HFF-Myc (cell line): ENCODE results near the gene PDS5B.

Experiments used
- DNase-seq: peaks from one replicate; pipeline ENCODE4 v3.0.0-alpha.2; 2011; ENCODE audit warnings: low read depth; ENCODE audit errors: extremely low read depth
- H3K4me3 ChIP-seq: replicated peaks from 2 replicates; pipeline ENCODE4 v1.5.1; 2011; ENCODE audit warnings: low read depth, mild to moderate bottlenecking, control low read depth, low read length
- TF ChIP-seq, protein P1 (sequence below): IDR thresholded peaks from 2 replicates; pipeline ENCODE4 v1.5.1; 2012; ENCODE audit warnings: mild to moderate bottlenecking, low read depth, low read length, control low read depth; ENCODE audit errors: missing control alignments

The PDS5B gene

DNA sequence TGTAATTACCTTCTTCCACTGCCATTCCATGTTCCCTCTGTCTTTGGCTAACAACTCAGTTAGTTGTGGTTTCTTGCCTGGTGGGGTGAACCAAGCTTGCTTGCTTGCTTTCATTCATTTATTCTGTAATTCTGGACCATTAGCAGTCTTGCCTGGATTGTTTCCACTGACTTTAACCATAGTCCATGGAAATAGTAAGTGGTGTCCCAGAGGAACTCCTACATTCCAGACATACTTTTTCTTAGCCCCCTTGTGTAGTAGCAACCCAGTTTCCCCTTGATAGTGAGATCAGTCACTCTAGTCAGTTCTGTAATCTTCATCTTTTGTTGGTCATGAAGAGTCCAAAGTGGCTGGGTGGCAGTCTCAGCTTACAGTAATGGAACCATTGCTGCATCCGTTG lies 23.2 kb downstream of the PDS5B start:
- TF ChIP-seq, protein P1, sequence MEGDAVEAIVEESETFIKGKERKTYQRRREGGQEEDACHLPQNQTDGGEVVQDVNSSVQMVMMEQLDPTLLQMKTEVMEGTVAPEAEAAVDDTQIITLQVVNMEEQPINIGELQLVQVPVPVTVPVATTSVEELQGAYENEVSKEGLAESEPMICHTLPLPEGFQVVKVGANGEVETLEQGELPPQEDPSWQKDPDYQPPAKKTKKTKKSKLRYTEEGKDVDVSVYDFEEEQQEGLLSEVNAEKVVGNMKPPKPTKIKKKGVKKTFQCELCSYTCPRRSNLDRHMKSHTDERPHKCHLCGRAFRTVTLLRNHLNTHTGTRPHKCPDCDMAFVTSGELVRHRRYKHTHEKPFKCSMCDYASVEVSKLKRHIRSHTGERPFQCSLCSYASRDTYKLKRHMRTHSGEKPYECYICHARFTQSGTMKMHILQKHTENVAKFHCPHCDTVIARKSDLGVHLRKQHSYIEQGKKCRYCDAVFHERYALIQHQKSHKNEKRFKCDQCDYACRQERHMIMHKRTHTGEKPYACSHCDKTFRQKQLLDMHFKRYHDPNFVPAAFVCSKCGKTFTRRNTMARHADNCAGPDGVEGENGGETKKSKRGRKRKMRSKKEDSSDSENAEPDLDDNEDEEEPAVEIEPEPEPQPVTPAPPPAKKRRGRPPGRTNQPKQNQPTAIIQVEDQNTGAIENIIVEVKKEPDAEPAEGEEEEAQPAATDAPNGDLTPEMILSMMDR: no peak
- H3K4me3 ChIP-seq: no peak overlapping the region
- DNase-seq: no peak

DNA sequence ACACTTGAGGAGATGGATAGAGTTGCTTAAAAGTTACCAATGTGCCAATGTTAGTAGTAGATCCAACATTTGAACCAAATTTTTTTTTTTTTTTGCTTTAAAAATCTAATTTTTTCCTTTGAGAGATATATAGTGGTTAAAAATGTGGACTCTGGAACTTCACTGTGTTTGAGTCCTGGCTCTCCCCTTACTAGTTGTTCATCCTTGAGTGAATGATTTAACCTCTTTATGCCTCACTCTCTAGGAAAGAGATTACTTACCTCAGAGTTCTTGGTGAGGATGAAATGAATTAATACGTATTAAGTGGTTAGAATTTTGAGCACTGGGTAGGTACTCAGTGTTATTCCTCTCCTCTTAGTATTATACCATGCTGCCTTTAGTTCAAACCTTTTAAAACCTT lies 24.3 kb downstream of the PDS5B start:
- TF ChIP-seq, protein P1: no peak
- no peak for DNase-seq
- H3K4me3 ChIP-seq: no peak overlapping the region

DNA sequence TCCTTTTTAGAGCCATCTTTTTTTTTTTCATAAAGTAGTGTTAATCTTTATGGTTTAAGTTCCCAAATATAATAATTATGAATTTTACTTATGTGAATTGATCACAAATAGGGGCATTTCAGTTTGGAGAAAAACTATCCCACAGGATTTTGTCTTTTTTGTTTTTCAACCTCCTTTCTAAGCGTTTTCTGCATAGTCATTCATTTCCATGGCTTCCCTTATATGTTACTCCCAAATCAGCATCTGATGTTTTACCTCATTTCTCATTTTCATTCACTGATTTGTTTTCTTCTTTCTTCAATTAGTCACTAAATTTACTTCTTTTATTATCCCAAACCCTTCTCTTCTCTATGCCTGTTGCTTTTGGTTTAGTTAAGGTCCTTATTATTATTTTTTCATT lies 24.7 kb downstream of the PDS5B start:
- DNase-seq: no peak
- H3K4me3 ChIP-seq: no peak overlapping the region
- TF ChIP-seq, protein P1: no peak

GRCh38 chr13:32616883-32617511 lies 30.7 kb downstream of the PDS5B start:
- TF ChIP-seq, protein P1: no peak
- no peak for DNase-seq

GRCh38 chr13:32622827-32623226 lies 36.6 kb downstream of the PDS5B start:
- no peak overlapping the region for H3K4me3 ChIP-seq
- TF ChIP-seq, protein P1: no peak

More at GRCh38 chr13:32616883-32617511, 30.7 kb downstream of the PDS5B start:
- H3K4me3 ChIP-seq: no peak overlapping the region

DNA sequence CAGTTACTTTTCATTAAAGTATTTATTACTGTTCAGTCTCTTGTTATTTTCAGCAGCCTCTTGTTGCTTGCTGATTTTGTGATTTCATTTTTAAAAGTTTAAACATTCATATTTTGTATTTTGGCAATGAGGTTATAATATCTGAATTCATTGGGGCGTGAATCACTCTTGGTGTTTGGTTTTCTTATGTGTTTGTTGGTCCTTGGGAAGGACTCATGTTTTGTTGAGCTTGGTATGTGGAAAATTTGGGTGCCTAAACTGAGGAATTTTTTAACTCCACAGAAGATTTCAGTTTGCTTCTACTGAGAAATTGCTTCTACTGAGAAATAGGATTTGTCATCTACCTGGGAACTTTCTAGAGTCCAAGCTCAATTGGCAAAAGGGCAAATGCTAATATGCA lies 38.2 kb downstream of the PDS5B start:
- DNase-seq: no peak
- H3K4me3 ChIP-seq: no peak overlapping the region
- TF ChIP-seq, protein P1: no peak

More at GRCh38 chr13:32622827-32623226, 36.6 kb downstream of the PDS5B start:
- DNase-seq: no peak

DNA sequence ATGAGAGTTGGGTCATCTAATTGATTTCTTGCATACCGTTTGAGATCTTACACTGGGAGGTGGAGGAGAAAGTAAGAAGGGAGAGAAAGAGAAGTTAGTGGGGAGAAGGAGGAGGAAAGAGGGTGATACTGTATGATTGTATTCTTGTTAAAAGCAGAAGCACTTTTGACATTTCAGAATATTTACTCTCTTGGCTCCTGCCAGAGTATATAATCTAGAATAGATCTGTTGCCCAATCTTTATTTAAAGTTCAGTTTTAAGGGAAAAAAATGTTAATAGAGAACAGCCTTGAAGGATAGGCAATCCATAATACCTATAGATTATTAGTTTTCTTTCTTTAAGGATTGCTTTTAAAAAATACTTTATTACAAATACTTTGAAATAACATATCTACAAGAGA lies 41.5 kb downstream of the PDS5B start:
- no peak for DNase-seq
- TF ChIP-seq, protein P1: no peak

More for the DNA sequence above, 41.5 kb downstream of the PDS5B start:
- H3K4me3 ChIP-seq: no peak overlapping the region
